Activated CD4-positive, alpha-beta T cell treated with anti-CD3 and anti-CD28 coated beads, Interleukin-2, amount 50 U/mL, for 16 hours (primary cell): ENCODE measurements around the gene SUPV3L1.
"Not testable (repeated sequence)": the region's sequence is repeated elsewhere in the genome, so short reads cannot be mapped to it uniquely, and the experiment has no call there.

Experiments used
- DNase-seq: peaks from one replicate; pipeline ENCODE4 v3.0.0-alpha.2; 2020

Gene SUPV3L1

DNA sequence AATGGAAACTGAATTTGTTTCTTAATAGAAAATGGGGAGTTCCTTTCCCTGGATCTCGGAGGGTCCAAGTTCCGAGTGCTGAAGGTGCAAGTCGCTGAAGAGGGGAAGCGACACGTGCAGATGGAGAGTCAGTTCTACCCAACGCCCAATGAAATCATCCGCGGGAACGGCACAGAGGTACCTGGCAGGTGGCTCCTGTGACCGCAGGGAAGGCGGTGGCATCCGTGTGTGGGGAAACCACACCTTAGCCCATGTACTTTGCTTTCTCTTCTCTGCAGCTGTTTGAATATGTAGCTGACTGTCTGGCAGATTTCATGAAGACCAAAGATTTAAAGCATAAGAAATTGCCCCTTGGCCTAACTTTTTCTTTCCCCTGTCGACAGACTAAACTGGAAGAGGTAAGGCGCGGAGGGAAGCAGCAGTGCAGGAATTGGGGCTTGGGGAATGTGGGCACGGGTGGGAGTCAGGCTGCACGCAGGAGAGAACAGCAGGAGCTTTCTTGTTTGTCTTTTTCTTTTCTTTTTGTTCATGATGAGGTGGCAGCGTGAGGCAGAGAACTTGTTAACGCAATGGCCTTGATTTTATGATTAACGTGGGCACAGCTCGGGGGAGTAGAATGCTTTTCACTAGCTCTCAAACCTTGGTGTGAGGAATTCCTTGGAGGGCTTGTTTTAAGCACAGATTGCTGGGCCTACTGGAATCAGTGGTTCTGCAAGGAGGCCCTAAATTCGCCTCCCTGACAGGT, 52.9 kb downstream of the SUPV3L1 start:
- no peak for DNase-seq

DNA sequence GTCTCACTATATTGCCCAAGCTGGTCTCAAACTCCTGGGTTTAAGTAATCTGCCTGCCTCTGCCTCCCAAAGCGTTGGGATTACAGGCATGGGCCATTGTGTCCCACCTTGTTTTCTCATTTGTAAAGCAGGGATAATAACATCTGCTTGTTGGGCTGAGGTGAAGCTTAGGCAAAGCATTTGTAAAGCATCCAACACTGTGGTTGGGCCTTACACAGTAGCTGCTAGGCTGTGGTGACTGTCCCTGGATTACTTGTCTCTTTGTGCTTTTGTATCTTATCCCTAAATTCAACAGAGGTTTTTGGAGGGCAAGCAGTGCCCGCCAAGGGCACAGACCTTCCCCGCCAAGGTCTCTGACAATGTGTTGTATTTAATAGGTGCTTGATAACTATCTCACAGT, 54.4 kb downstream of the SUPV3L1 start:
- DNase-seq, result no peak

DNA sequence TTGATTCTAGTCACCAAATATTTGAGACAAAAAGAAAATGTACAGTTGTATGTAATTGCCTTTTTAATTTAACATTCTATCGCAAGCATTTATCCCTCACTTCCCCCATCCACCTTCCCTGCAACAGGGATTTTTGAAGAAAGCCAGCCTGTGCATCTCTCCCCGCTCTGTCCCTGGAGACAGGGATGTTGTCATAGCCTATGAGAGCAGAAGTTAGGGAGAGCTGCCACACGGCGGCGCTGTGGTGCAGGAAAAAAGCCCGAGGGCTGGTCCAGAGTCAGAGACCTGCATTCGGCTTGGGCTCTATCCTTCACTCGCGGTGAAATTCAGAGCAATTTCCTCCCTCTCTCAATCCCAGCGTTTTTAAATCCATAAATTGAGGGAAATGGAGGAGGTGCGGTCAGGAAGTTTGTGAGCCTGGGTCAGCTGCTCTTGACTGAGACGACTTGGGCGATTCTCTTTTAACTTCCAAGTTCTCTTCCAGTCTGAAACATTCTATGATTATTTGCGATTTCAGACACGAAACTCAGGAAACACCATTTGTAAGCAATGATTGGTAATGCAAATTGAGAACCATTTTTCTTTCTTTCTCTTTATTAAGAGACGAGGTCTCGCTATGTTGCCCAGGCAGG, 57.6 kb downstream of the SUPV3L1 start:
- DNase-seq, result peak; percentile 88

DNA sequence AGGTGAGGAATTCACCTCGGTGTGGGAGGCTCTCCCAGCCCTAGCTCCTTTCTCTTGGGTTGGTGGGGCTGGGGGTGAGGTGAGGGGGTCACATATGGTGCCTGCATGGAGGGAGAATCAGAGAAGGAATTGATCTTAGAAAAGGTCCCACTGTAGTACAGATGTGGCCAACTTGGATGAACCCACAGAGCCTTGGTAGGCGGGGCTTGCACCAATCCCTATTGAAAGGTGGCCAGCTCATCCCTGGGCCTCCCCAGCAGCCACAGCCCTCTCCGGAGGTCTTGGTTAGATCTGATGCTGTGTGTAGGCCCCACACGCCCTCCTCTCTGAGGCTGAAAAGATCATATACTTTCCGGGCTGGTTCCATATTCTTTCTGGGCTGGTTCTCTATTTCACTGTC, 59.1 kb downstream of the SUPV3L1 start:
- no peak for DNase-seq

DNA sequence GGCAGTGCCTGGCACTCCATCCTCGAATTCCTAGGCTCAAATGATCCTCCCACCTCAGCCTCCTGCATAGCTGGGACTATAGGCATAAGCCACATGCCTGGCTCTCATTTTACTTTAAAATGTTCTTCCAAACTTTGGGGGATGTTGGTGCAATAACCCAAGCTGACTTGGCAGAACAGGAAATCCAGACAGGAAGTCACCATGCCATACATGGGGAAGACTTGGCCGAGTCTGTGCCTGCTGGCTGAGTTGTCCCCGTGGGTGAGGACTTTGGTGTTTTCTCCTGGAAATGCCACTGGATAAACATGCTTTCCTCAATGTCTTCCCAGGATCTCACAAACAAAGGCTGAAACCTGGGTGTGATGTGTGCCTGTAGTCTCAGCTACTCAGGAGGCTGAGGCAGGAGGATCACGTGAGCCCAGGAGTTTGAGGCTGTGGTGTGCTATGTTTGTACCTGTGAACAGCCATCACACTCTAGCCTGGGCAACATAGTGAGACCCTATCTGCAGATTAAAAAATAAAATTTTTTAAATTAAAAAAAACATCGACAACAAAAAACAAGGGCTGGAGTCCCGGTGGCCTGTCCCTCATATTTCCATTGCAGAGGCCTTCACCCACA, 59.9 kb downstream of the SUPV3L1 start:
- DNase-seq, result no peak

DNA sequence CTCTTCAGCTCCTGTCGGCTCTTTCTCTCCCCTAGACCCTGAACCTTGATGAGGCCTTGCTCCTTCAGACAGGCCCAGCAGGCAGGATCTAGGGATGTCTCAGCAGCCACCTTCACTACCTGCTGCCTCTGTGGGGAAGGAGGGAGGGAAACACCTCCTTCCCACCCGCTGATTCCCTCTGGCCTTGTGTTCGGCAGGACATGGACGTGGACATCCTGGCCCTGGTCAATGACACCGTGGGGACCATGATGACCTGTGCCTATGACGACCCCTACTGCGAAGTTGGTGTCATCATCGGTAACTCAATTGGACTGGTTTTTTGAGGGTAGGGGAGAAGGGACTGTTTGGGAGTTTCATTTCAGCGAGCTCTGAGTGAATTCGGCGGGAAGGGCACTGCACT, 60.4 kb downstream of the SUPV3L1 start:
- no peak for DNase-seq

DNA sequence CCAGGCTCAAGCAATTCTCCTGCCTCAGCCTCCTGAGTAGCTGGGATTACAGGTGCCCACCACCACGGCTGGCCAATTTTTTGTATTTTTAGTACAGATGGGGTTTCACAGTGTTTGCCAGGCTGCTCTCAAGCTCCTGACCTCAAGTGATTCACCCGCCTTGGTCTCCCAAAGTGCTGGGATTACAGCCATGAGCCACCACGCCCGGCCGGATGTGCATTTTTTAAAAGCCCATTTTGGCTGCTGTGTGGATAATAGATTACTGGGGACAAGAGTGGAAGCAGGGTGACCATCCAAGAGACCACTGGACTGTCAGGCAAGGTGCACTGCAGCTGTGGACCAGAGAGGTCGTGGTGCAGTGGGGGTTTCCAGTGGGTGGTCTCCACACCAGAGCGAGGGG, 61.5 kb downstream of the SUPV3L1 start:
- no peak for DNase-seq

DNA sequence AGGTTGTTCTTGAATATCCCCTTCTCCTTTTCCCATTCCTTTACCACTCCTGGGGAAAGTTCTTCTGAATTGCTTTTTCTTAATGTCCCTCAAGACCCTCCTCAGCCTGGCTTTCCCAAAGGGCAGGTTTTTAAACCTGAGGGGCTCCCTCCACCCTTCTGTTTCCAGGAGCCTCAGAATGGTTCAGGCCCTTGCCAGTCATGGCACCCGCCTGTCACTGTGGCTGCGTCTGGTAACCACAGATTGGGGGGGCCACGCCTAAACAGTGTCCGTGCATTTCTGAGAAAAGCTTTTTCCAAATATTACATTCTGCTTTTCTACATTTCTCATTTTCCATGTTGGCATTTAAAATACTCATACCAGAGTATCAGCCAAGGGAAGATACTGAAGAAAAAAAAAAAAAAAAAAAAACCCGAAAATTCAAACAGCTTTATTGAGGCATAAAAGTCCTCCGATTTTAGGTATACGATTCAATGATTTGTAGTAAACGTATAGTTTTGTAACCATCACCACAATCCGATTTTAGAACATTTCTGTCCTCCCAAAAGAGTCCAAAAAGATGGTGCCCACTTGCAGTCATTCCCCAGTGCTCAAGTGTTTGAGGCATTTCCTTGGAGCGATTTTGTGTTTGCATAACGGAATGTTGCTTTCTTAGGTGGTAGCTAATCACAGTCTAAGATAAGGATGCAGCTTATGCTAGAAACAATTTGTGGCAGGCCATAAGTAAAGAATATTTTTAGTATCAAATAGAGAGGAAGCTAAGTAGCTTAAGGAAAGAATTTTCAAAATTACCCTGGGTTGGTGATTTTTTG, 62.2 kb downstream of the SUPV3L1 start:
- no peak for DNase-seq

DNA sequence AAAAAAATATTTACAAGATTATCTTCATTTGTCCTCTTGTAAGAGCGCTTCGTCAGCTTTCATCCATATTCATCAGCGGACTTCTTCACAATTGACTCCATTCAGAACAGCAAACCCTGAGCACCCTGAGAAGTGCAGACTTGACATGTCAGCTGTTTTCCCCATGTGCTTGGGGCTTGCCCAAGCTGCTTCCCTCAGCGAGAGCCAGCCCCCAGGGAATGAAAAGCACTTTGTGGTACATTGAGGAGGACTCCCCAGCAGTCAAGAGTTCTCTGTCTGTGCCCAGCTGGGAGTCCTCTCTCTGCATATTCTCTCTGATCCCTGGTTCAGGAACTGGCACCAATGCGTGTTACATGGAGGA, 62.8 kb downstream of the SUPV3L1 start:
- DNase-seq, result no peak

DNA sequence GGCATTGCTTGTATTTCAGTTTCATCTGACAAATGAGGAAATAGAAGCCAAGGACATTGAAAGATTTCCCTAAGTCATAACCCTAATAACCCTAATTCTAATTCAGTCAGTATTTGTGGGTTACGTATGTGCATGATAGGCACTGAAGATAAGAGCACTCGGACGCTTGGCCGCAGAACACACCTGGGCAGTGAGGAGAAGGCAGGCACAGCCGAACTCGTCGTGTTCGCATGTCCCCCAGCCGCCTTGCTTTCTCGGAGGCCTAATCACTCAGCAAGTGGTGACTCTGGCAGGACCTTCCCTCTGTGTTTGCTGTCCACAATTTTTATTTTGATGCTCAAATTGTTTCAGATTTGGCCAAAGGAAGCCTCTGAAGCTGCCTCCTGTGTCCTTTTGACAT, 63.8 kb downstream of the SUPV3L1 start:
- no peak for DNase-seq

DNA sequence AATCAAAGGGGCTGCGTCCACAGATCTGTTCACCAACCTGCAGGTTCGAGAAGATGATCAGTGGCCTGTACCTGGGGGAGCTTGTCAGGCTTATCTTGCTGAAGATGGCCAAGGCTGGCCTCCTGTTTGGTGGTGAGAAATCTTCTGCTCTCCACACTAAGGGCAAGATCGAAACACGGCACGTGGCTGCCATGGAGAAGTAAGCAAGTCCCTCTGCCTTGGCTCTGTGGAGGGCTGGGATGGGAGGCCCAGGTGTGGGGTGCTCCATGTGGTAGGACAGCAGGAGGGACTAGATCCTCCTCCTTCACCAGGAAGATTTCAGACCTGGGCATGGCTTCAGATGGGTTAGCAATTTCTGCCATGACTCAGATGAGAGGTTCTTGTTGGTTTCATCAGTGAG, 66.0 kb downstream of the SUPV3L1 start:
- DNase-seq, result no peak

DNA sequence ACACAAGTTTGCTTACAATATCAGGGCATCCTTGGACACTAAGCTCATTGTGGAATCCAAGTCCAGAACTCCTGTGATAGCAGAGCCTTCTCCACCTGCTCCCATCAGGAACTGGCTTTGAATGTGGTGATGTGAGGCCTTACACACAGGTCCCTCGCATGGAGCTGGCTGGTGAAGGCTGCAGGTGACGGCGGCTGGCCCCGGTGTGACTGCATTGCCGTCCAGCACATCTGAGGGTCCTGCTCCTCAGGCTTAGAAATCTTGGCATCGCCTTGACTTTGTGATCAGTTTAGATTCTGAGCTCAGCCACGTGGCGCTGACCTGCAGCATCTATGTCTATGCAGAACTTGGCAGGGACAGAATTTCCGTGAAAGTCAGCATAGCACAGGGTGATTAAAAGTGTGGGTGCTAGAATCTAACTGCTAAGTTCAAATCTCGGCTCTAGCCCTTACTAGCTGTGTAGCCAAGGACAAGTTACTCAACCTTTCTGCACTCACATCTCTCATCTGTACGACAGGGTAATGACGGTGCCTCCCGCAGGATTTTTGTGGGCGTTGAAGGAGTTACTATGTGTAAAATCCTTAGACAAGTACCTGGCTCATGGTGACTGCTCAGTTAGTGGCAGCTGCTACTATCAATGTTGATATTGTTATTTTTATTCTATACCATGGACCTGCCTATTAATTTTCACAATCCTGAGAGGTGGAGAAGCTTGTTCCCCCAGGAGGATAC, 66.7 kb downstream of the SUPV3L1 start:
- no peak for DNase-seq

DNA sequence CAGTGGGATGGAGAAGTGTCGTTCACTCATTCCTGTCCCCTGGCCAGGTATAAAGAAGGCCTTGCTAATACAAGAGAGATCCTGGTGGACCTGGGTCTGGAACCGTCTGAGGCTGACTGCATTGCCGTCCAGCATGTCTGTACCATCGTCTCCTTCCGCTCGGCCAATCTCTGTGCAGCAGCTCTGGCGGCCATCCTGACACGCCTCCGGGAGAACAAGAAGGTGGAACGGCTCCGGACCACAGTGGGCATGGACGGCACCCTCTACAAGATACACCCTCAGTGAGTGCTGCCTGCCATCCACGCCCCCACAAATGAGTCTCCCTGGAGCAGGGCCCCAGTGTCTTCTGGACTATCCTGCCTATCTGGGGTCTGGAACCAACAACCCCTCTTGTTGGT, 67.3 kb downstream of the SUPV3L1 start:
- DNase-seq, result no peak

DNA sequence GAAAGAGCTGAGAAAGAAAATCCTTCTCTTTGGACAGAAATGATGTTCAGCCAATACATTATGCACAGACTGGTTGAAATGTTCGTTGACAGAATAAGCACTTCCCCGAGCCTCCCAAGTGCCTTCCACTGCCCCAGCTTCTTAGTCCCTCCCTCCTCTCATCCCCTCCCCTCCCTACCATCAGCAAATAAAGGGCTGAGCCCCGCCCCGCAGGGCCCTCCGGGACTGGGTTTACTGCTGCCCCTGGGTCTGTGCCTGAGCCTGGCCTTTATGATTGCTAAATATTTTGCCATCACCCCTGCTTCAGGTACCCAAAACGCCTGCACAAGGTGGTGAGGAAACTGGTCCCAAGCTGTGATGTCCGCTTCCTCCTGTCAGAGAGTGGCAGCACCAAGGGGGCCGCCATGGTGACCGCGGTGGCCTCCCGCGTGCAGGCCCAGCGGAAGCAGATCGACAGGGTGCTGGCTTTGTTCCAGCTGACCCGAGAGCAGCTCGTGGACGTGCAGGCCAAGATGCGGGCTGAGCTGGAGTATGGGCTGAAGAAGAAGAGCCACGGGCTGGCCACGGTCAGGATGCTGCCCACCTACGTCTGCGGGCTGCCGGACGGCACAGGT, 68.2 kb downstream of the SUPV3L1 start:
- no peak for DNase-seq

DNA sequence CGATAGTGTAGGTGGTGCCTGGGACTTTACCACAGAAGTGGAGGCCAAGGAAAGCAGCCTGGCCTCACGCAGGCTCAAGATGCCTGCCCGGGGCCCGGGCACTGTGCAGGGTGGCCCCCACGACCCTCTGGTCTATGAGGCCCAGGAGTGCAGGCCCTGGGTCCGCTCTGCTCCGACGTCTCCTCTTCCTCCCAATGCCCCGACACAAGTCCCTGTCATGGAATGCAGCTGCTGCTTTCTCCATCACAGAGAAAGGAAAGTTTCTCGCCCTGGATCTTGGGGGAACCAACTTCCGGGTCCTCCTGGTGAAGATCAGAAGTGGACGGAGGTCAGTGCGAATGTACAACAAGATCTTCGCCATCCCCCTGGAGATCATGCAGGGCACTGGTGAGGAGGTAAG, 70.0 kb downstream of the SUPV3L1 start:
- DNase-seq, result no peak

DNA sequence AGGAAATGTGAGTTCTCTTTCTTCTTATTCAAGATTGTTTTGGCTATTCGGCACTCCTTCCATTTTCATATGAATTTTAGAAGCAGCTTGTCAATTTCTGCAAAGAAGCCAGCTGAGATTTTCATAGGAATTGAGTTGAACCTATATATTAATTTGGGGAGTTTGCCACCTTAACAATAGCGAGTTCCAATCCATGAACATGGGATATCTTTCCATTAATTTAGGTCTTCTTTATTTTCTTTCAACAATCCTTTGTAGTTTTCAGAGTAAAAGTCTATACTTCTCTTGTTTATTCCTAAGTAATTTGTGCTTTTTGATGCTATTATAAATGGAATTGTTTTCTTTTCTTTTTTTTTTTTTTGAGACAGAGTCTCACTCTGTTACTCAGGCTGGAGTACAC, 71.4 kb downstream of the SUPV3L1 start:
- not testable (repeated sequence) for DNase-seq

DNA sequence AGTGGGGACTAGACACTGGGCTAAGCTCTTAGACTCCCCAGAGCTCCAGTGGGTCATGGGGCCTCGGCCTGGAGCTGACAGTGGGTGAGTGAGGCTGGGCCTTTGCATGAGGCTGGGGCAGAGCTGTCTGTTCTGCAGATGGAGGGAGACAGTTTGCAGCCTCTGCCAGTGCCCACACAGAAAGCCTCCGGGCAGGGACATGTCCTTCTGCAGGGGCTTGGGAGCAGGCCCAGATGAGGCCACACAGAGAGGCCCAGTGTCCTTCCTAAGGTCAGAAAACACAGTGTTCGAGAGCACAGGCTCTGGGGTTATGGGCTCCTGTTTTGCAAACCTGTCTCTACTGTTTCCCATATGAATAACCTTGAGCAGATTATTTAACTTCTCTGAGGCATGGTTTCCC, 73.1 kb downstream of the SUPV3L1 start:
- no peak for DNase-seq

DNA sequence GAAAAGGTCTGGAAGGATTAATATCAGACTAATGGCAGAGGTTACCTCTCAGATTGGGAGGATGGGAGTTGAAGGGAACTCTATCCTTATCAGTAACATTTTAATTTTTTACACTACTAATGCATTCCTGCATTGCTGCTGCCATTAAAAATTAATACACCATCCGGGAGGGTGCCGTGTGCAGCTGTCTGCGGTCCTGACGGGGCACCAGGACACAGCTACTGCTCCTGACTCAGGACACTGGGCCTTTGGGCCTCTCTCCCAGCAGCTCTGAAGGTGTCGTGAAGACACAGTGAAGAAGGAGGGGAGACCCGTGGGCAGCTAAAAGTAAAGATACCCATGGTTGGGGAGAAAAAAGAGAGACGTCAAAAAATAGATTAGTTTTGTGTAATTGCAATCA, 74.8 kb downstream of the SUPV3L1 start:
- DNase-seq, result no peak
